OCI-LY7 (cell line): Measurements from ENCODE around the gene ZNF530. TPM values are rescaled to one million over a fixed set of nuclear protein-coding genes. Genes with fewer than 3 reads are reported as not detected.

Experiments used
- BruUV-seq: library from RNA; stranded (reverse); fragments of 400-500 nt; replicated peaks from 2 replicates; lab custom pipeline; 2021; lab: Mats Ljungman, UMichigan
- CTCF ChIA-PET: fragments of 300-600 bp; sonication (Branson Sonifier 250); formaldehyde crosslinking; loops from one replicate; lab custom pipeline; 2022; ENCODE audit warnings: antibody characterized with exemption; ENCODE audit not compliant: unreplicated experiment; lab: Charles Lee
- POLR2A ChIA-PET: fragments of 300-600 bp; sonication (Branson Sonifier 250); formaldehyde crosslinking; loops from one replicate; lab custom pipeline; 2022; ENCODE audit warnings: antibody characterized with exemption; lab: Charles Lee
- DNase-seq: peaks from one replicate; pipeline ENCODE4 v3.0.0-alpha.2; 2015; ENCODE audit warnings: low spot score
- H2AFZ ChIP-seq: fragments of 200-600 bp; sonication (generic), shearing (Covaris generic); 2 replicates; pipeline ENCODE4 v1.6.1; 2014; ENCODE audit warnings: mild to moderate bottlenecking, antibody characterized with exemption, low read length, moderate library complexity
- H3K27ac ChIP-seq: fragments of 200-600 bp; sonication (generic); 2 replicates; pipeline ENCODE4 v1.5.1; 2014; ENCODE audit warnings: mixed run types, low read depth, mild to moderate bottlenecking, moderate library complexity, low read length, inconsistent platforms; ENCODE audit not compliant: poor library complexity, severe bottlenecking
- H3K36me3 ChIP-seq: fragments of 200-600 bp; sonication (generic); 2 replicates; pipeline ENCODE4 v1.6.1; 2014; ENCODE audit warnings: mild to moderate bottlenecking, antibody characterized with exemption, low read length, moderate library complexity, mixed read lengths; ENCODE audit not compliant: insufficient read depth
- H3K4me1 ChIP-seq: fragments of 200-600 bp; sonication (generic); 2 replicates; pipeline ENCODE4 v1.5.1; 2014; ENCODE audit warnings: mild to moderate bottlenecking, low read length; ENCODE audit not compliant: insufficient read depth, poor library complexity, severe bottlenecking
- H3K4me2 ChIP-seq: fragments of 200-600 bp; sonication (generic); 2 replicates; pipeline ENCODE4 v1.6.1; 2014; ENCODE audit warnings: mild to moderate bottlenecking, low read length
- H3K4me3 ChIP-seq: fragments of 200-600 bp; sonication (generic); 2 replicates; pipeline ENCODE4 v1.5.1; 2014; ENCODE audit warnings: mild to moderate bottlenecking, low read depth, low read length; ENCODE audit not compliant: poor library complexity, severe bottlenecking
- H3K79me2 ChIP-seq: fragments of 200-600 bp; sonication (generic); 2 replicates; pipeline ENCODE4 v1.6.1; 2016; ENCODE audit warnings: low read depth, mild to moderate bottlenecking, low read length, moderate library complexity, mixed read lengths; ENCODE audit not compliant: insufficient read depth
- H3K9me2 ChIP-seq: fragments of 200-600 bp; sonication (generic); 2 replicates; pipeline ENCODE4 v1.6.1; 2016; ENCODE audit warnings: mild to moderate bottlenecking, low read length, mixed read lengths; ENCODE audit not compliant: insufficient read depth
- H3K9me3 ChIP-seq: fragments of 200-600 bp; sonication (generic); 2 replicates; pipeline ENCODE4 v1.6.1; 2014; ENCODE audit warnings: mild to moderate bottlenecking, mixed run types, low read length, mixed read lengths
- H4K20me1 ChIP-seq: fragments of 200-600 bp; sonication (generic); 2 replicates; pipeline ENCODE4 v1.6.1; 2014; ENCODE audit warnings: mild to moderate bottlenecking, antibody characterized with exemption, low read length, moderate library complexity, mixed read lengths; ENCODE audit not compliant: insufficient read depth
- EZH2phosphoT487 ChIP-seq: fragments of 200-600 bp; sonication (generic); IDR thresholded peaks from 2 replicates; pipeline ENCODE4 v1.6.1; 2018; ENCODE audit warnings: low read depth, borderline replicate concordance, mild to moderate bottlenecking, mixed run types, antibody characterized with exemption, low read length, moderate library complexity, mixed read lengths
- intact Hi-C: fragments of 100-400 bp; cut with micrococcal nuclease; formaldehyde crosslinking; loops from one replicate; pipeline ENCODE4 v1.10.0; 2022; ENCODE audit not compliant: unreplicated experiment
- total RNA-seq, 2 experiments: library from RNA; depleted of rRNA in 1 of 2; stranded (reverse); fragments of >200 nt in 1 of 2; shearing (Covaris generic) in 1 of 2; gene quantifications; 2 replicates each; pipeline ENCODE4 v1.2.3, GENCODE V29; 2014 to 2022
- TF ChIP-seq, protein P1 (sequence below): fragments of 200-600 bp; sonication (generic); conservative IDR thresholded peaks from 2 replicates; pipeline ENCODE4 v1.5.1; 2014; ENCODE audit warnings: mild to moderate bottlenecking, antibody characterized with exemption, low read length, moderate library complexity, mixed read lengths

The ZNF530 gene
- total RNA-seq, 2 experiments from 2014 or later: 8.0 to 13.4 TPM

DNA sequence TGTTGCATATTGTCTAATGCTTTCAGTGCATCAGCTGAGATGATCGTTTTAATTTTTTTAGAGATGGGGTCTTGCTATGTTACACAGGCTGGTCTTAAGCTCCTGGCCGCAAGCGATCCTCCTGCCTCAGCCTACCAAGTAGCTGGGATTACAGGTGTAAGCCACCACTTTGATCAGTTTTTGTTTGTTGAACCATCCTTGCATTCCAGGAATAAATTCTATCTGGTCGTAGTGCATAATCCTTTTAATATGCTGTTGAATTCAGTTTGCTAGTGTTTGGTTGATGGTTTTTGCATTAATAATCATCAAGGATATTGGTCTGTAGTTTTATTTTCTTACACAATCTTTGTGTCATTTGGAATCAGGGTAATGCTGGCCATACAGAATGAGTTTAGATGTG is 37.7 kb downstream of the ZNF530 start:
- ChIA-PET CTCF (no interaction called here), POLR2A (no interaction called here)
- TF ChIP-seq, protein P1, sequence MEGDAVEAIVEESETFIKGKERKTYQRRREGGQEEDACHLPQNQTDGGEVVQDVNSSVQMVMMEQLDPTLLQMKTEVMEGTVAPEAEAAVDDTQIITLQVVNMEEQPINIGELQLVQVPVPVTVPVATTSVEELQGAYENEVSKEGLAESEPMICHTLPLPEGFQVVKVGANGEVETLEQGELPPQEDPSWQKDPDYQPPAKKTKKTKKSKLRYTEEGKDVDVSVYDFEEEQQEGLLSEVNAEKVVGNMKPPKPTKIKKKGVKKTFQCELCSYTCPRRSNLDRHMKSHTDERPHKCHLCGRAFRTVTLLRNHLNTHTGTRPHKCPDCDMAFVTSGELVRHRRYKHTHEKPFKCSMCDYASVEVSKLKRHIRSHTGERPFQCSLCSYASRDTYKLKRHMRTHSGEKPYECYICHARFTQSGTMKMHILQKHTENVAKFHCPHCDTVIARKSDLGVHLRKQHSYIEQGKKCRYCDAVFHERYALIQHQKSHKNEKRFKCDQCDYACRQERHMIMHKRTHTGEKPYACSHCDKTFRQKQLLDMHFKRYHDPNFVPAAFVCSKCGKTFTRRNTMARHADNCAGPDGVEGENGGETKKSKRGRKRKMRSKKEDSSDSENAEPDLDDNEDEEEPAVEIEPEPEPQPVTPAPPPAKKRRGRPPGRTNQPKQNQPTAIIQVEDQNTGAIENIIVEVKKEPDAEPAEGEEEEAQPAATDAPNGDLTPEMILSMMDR: no peak
- TF ChIP-seq EZH2phosphoT487: no peak
- no peak for DNase-seq
- Histone ChIP-seq H3K4me1 (peaks cover 10% of the 10 kb centered on the region), H4K20me1 (no peaks in the 10 kb centered on the region), H3K4me2 (no peak overlapping the region), H3K9me2 (no peaks in the 10 kb centered on the region), H2AFZ (no peak overlapping the region), H3K9me3 (peaks cover 27% of the 10 kb centered on the region), H3K27ac (no peak overlapping the region), H3K79me2 (peaks cover 5% of the 10 kb centered on the region; the same call in 1 of the 2 replicates), H3K36me3 (peaks cover 74% of the 10 kb centered on the region), H3K4me3 (no peak overlapping the region)
- intact Hi-C loops: no loop called here
- no TSS peak for BruUV-seq

GRCh38 chr19:57641715-57642234 is 42.1 kb downstream of the ZNF530 start:
- H3K36me3 ChIP-seq: peaks cover 63% of the 10 kb centered on the region
- TF ChIP-seq EZH2phosphoT487: no peak
- no TSS peak for BruUV-seq

GRCh38 chr19:57642396-57643046 is 42.8 kb downstream of the ZNF530 start:
- CTCF ChIA-PET: no interaction called here
- intact Hi-C loops: no loop called here
- POLR2A ChIA-PET: interaction anchor here (0.6 kb wide), 1 partner anchor 655 kb away, joined by 4 read pairs; no protein-coding TSS in a partner anchor

More at GRCh38 chr19:57641715-57642234, 42.1 kb downstream of the ZNF530 start:
- no peak overlapping the region for H3K4me3 ChIP-seq
- H3K4me2 ChIP-seq: no peak overlapping the region
- H3K9me3 ChIP-seq: peaks cover 19% of the 10 kb centered on the region
- H3K79me2 ChIP-seq: no peaks in the 10 kb centered on the region
- H3K27ac ChIP-seq: no peak overlapping the region
- no peaks in the 10 kb centered on the region for H3K9me2 ChIP-seq
- H4K20me1 ChIP-seq: no peaks in the 10 kb centered on the region
- POLR2A ChIA-PET: no interaction called here
- no peak for DNase-seq
- no peak overlapping the region for H2AFZ ChIP-seq
- CTCF ChIA-PET: interaction anchor here (0.6 kb wide), 1 partner anchor 9 kb away, joined by 3 read pairs; no protein-coding TSS in a partner anchor
- H3K4me1 ChIP-seq: no peaks in the 10 kb centered on the region
- intact Hi-C loops: no loop called here

More at GRCh38 chr19:57642396-57643046, 42.8 kb downstream of the ZNF530 start:
- Histone ChIP-seq H3K9me3 (peaks cover 11% of the 10 kb centered on the region; the same call in 1 of the 2 replicates), H3K36me3 (peaks cover 55% of the 10 kb centered on the region), H3K4me2 (no peak overlapping the region), H3K4me1 (no peaks in the 10 kb centered on the region), H4K20me1 (no peaks in the 10 kb centered on the region), H2AFZ (no peak overlapping the region), H3K4me3 (no peak overlapping the region), H3K27ac (no peak overlapping the region), H3K79me2 (no peaks in the 10 kb centered on the region), H3K9me2 (no peaks in the 10 kb centered on the region)
- TF ChIP-seq EZH2phosphoT487: no peak
- TF ChIP-seq, protein P1: no peak
- no peak for DNase-seq
- no TSS peak for BruUV-seq
